Stomach (tissue), 9 donors: ENCODE results near the gene SMAD7. TPM values are rescaled to one million over a fixed set of nuclear protein-coding genes. Genes with fewer than 3 reads are reported as not detected.

Source experiments
- DNase-seq, 2 donors: peaks; one replicate each; pipeline versions ENCODE4 v3.0.0 to v3.0.0-alpha.2; 2013 to 2019
- H3K27ac ChIP-seq, 5 donors: fragments of 200-600 bp in 4 of 5; sonication (generic) in 4 of 5; one replicate each; pipeline ENCODE4 v1.5.1; 2013 to 2019; ENCODE audit warnings: mild to moderate bottlenecking in 1 of 5, moderate library complexity in 1 of 5
- H3K27me3 ChIP-seq, 3 donors: fragments of 200-600 bp; sonication (generic); one replicate each; pipeline ENCODE4 v1.5.1; 2017 to 2019; ENCODE audit warnings: mixed run types in 1 of 3
- H3K36me3 ChIP-seq, 4 donors: fragments of 200-600 bp; sonication (generic); 1 replicate in 3 of 4; 2 replicates in 1 of 4; pipeline ENCODE4 v1.5.1; 2016 to 2019
- H3K4me1 ChIP-seq, 4 donors: fragments of 200-600 bp; sonication (generic); one replicate each; pipeline ENCODE4 v1.5.1; 2016 to 2019
- H3K4me3 ChIP-seq, 4 donors: fragments of 200-600 bp; sonication (generic) in 3 of 4; one replicate each; pipeline ENCODE4 v1.5.1; 2016 to 2019; ENCODE audit warnings: mild to moderate bottlenecking in 1 of 4
- H3K9me3 ChIP-seq, 4 donors: fragments of 200-600 bp; sonication (generic); one replicate each; pipeline ENCODE4 v1.5.1; 2016 to 2019
- EP300 ChIP-seq: sonication (generic); formaldehyde crosslinking; IDR thresholded peaks from one replicate; pipeline ENCODE4 v1.6.1; 2017; ENCODE audit warnings: antibody characterized with exemption
- POLR2A ChIP-seq, 4 donors: fragments of 450-650 bp; IDR thresholded peaks; one replicate each; pipeline ENCODE4 v1.6.1; 2016; ENCODE audit warnings: antibody characterized with exemption in 4 of 4, control low read depth in 2 of 4, mild to moderate bottlenecking in 1 of 4, moderate library complexity in 1 of 4
- POLR2AphosphoS5 ChIP-seq, 3 donors: sonication (generic); formaldehyde crosslinking; IDR thresholded peaks; one replicate each; pipeline ENCODE4 v1.6.1; 2016; ENCODE audit warnings: antibody characterized with exemption in 3 of 3
- WGBS, 5 donors: extraction: QIAGEN DNeasy Blood & Tissue Kit in 3 of 5; methylation state at CpG; one replicate each; pipeline versions ENCODE4 v1.1.5 to v1.1.7; 2013 to 2018; 5-methylcytosine and 5-hydroxymethylcytosine counted together
- intact Hi-C: fragments of 100-400 bp; cut with DNase I; formaldehyde crosslinking; loops from one replicate; pipeline ENCODE4 v1.15.1; 2023; ENCODE audit warnings: low total_unique reads
- polyA plus RNA-seq, 3 donors: library from polyadenylated mRNA; stranded (reverse); fragments of 200-250 nt; gene quantifications; one replicate each; pipeline ENCODE4 v1.2.3, GENCODE V29; 2013
- total RNA-seq, 5 donors: library from RNA; depleted of rRNA; stranded (reverse); fragments of >200 nt; gene quantifications; one replicate each; pipeline versions ENCODE4 v1.1.0 to v1.2.3, GENCODE V29; 2014 to 2016
- TF ChIP-seq, protein P1 (sequence below), 7 experiments: fragments of 450-650 bp in 4 of 7; fragments of 200-600 bp in 3 of 7; sonication (generic) in 3 of 7; IDR thresholded peaks; one replicate each; pipeline ENCODE4 v1.5.1; 2016 to 2019; ENCODE audit warnings: antibody characterized with exemption in 7 of 7, control low read depth in 2 of 7, mild to moderate bottlenecking in 1 of 7
- donor health status: healthy with polysubstance abuse.
- donor health status: Bipolar disorder and iron deficiency.
- donor health status: healthy.

The SMAD7 gene
- total and polyA plus RNA-seq, 8 donors: 4.5 to 123 (median 10.6) TPM

DNA sequence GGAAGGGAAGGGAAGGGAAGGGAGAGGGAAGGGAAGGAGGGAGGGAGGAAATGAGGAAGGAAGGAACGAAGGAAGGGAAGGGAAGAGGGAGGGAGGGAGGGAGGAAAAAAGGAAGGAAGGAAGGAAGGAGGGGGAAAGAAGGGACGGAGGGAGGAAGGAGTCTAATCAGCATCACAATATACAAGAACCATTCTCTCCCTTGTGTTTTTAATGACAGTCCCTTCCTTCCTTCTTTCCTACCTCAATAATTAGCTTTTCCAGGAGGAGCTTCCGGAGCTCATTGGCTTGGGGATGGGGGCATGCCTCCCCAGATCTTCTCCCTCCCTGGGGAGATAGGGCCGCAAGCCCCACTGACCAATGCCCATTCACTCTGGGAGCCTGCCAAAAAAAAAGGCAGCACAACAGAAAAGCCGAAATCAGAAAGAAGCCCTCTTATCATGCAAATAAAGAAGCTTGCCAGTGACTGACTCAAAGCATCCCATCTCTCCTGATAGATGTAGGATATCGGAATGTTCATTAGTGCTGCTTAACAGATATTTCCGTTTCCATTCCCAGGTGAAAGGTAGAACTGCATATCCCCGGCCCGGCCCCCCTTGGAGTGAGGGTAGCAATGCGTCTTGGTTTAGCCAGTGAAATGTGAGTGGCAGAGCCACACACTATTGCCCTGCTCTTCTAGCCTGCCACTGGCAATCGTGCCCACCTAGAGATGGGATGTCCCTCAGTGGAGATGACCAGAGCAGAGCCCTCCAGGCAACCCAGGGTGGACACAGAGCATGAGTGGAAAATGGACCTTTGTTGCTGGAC lies 17.8 kb upstream of the SMAD7 start:
- Histone ChIP-seq H3K27ac (no peak overlapping the region), H3K9me3 (no peaks in the 10 kb centered on the region), H3K36me3 (no peaks in the 10 kb centered on the region), H3K4me3 (no peak overlapping the region), H3K4me1 (peaks cover 0 to 8% (median 2%) of the 10 kb centered on the region in 4 donors), H3K27me3 (no peaks in the 10 kb centered on the region)
- no peak for DNase-seq
- TF ChIP-seq EP300 (no peak), POLR2AphosphoS5 (IDR thresholded peaks at IDR 0.05) (no peak), POLR2A (IDR thresholded peaks at IDR 0.05) (no peak)
- TF ChIP-seq, protein P1, sequence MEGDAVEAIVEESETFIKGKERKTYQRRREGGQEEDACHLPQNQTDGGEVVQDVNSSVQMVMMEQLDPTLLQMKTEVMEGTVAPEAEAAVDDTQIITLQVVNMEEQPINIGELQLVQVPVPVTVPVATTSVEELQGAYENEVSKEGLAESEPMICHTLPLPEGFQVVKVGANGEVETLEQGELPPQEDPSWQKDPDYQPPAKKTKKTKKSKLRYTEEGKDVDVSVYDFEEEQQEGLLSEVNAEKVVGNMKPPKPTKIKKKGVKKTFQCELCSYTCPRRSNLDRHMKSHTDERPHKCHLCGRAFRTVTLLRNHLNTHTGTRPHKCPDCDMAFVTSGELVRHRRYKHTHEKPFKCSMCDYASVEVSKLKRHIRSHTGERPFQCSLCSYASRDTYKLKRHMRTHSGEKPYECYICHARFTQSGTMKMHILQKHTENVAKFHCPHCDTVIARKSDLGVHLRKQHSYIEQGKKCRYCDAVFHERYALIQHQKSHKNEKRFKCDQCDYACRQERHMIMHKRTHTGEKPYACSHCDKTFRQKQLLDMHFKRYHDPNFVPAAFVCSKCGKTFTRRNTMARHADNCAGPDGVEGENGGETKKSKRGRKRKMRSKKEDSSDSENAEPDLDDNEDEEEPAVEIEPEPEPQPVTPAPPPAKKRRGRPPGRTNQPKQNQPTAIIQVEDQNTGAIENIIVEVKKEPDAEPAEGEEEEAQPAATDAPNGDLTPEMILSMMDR (IDR thresholded peaks at IDR 0.05): no peak
- intact Hi-C loops: no loop called here
- 72 to 82% (median 76%) methylated on average over 11 of the region's 11 CpGs for WGBS, 5 donors

DNA sequence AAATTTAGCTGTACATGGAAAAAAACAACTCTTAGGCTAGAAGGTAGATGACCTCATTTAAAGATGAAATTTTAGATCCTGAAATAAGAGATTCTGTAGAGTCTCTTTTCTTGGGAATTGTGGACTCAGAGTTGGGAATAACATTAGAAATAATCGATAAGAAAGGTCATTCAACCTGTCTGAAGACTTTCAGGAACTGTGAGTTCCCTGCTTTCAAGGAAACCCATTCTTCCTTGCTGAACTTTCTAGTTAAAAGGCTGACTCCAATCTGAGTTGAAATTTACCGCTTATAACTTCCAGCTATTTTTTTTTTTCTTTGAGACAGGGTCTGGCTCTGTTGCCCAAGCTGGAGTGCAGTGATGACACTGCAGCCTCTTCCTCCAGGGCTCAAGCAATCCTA lies 16.8 kb upstream of the SMAD7 start:
- WGBS, 5 donors: 85 to 97% (median 91%) methylated on average over 2 of the region's 2 CpGs

DNA sequence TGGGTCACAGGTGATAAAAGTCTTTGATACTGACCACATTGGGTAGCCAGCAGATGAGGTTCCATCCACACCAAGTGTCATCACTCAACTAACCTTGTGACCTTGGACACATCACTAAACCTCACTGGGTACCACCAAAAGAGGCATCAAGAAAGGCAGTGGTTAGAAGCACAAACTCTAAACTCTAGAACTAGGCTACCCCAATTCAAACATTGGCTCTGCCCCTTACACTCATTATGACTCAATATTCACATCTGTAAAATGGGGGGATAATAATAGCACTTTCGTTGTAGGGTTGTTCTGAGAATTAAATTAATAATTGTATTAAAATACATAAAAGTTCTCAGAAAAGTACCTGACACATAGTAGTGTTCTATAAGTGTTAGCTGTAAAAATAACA lies 15.8 kb upstream of the SMAD7 start:
- Histone ChIP-seq H3K27me3 (no peaks in the 10 kb centered on the region), H3K4me1 (peaks cover 0 to 4% (median 2%) of the 10 kb centered on the region in 4 donors), H3K27ac (no peak overlapping the region), H3K36me3 (no peaks in the 10 kb centered on the region), H3K4me3 (no peak overlapping the region), H3K9me3 (no peaks in the 10 kb centered on the region)
- intact Hi-C loops: no loop called here
- no peak for DNase-seq
- 81 to 100% (median 91%) methylated on average over 1 of the region's 1 CpG for WGBS, 5 donors
- TF ChIP-seq POLR2A (IDR thresholded peaks at IDR 0.05) (no peak), POLR2AphosphoS5 (IDR thresholded peaks at IDR 0.05) (no peak), EP300 (no peak)
- TF ChIP-seq, protein P1 (IDR thresholded peaks at IDR 0.05): no peak

More for the DNA sequence above, 16.8 kb upstream of the SMAD7 start:
- H3K36me3 ChIP-seq: no peaks in the 10 kb centered on the region
- intact Hi-C loops: no loop called here
- no peak for DNase-seq
- peaks cover 0 to 4% (median 2%) of the 10 kb centered on the region in 4 donors for H3K4me1 ChIP-seq
- no peak overlapping the region for H3K4me3 ChIP-seq
- TF ChIP-seq POLR2AphosphoS5 (IDR thresholded peaks at IDR 0.05) (no peak), EP300 (no peak)
- TF ChIP-seq, protein P1 (IDR thresholded peaks at IDR 0.05): no peak
- H3K27ac ChIP-seq: no peak overlapping the region
- H3K9me3 ChIP-seq: no peaks in the 10 kb centered on the region
- H3K27me3 ChIP-seq: no peaks in the 10 kb centered on the region

DNA sequence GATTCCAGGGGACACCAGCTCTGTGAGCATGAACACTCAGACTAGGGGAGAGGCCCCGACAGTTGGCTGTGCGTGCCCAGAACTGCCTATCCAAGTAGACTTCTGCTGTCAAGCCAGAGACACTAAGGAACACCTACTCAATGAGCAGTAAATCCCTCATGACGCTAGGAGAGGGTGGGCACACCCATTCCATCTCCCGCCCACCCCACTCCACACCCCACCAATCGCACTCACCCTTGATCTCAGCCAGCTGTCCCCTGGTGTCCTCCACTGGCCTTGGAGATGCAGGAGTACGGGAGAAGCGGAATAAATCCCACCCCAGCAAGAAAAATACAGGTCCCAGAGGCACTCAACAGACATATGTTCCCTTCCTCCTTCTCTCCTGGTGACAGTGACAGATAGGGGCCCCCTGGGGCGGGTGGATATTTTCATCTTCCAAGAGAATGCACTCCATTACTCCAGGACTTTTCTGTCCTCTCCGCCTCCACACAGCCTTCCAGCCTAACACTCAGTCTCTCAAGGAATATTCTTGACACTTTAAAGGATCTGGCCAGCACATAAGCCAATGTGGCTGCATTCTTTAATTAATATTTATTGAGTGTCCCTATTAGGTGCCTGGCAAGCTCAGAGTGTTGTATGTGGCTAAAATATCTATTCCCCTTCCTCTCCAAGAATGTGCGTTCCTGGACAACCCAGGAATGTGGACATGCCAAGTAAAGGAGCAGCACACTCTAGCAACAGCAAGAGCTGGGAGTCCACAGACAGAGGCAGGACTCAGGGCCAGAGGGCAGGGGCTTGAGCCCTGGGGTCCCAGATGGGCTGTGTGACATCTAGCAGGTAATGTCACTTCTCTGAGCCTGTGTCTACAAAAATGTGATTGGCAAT lies 13.1 kb upstream of the SMAD7 start:
- intact Hi-C loops: no loop called here

More for the DNA sequence above, 13.1 kb upstream of the SMAD7 start:
- no peak for TF ChIP-seq POLR2AphosphoS5 (IDR thresholded peaks at IDR 0.05)
- Histone ChIP-seq H3K4me1 (peaks cover 0 to 9% (median 2%) of the 10 kb centered on the region in 4 donors), H3K27me3 (no peaks in the 10 kb centered on the region), H3K9me3 (no peaks in the 10 kb centered on the region), H3K4me3 (no peak overlapping the region), H3K27ac (peak overlapping the region in 3 of 5 donors; percentile 27 to 42 (median 37)), H3K36me3 (no peaks in the 10 kb centered on the region)
- WGBS, 5 donors: 72 to 82% (median 79%) methylated on average over 10 of the region's 10 CpGs
- DNase-seq: no peak
